Measurements from ENCODE around the gene ABCG1. TPM values are rescaled to one million over a fixed set of nuclear protein-coding genes. Genes with fewer than 3 reads are reported as not detected.
A peak's percentile ranks its signal among the peaks of the same experiment; 100 is the strongest.

Gene ABCG1
- total and polyA plus RNA-seq, 4 donors: 11.5 to 65.0 (median 35.0) TPM

- H3K27ac ChIP-seq (ENCODE audit: low read depth in 1 of 2, low read length in 1 of 2): peak overlapping the region in 1 of 2 donors; percentile 37
- no peaks in the 10 kb centered on the region for H3K27me3 ChIP-seq (ENCODE audit: control insufficient read depth in 3 of 3, insufficient read depth in 3 of 3, low read length in 2 of 3)
- H3K9ac ChIP-seq (ENCODE audit: insufficient read depth in 1 of 2, low read length in 2 of 2): no peak overlapping the region
- peaks cover 21 to 36% (median 25%) of the 10 kb centered on the region in 5 donors for H3K4me1 ChIP-seq (ENCODE audit: control insufficient read depth in 5 of 5, insufficient read depth in 5 of 5, low read length in 5 of 5)
- no peak overlapping the region for H3K4me3 ChIP-seq
- no peaks in the 10 kb centered on the region for H3K9me3 ChIP-seq (ENCODE audit: control insufficient read depth in 4 of 4, insufficient read depth in 3 of 4, low read length in 3 of 4)
- ATAC-seq (ENCODE audit: insufficient read depth, low FRiP score) (no peak), DNase-seq (no peak)
- H3K36me3 ChIP-seq (ENCODE audit: control insufficient read depth in 4 of 4, insufficient read depth in 4 of 4, low read length in 4 of 4): no peaks in the 10 kb centered on the region
- TF ChIP-seq CTCF (IDR thresholded peaks at IDR 0.05; ENCODE audit: control extremely low read depth, extremely low read depth): no peak
- WGBS, 2 donors: 56 to 65% methylated on average over 12 of the region's 12 CpGs
Measured at GRCh38 chr21:42238185-42238934, 19.4 kb downstream of the ABCG1 start.

- Histone ChIP-seq H3K27ac (ENCODE audit: low read depth in 1 of 2, low read length in 1 of 2) (no peak overlapping the region), H3K4me3 (no peak overlapping the region), H3K27me3 (ENCODE audit: control insufficient read depth in 3 of 3, insufficient read depth in 3 of 3, low read length in 2 of 3) (no peaks in the 10 kb centered on the region), H3K9me3 (ENCODE audit: control insufficient read depth in 4 of 4, insufficient read depth in 3 of 4, low read length in 3 of 4) (no peaks in the 10 kb centered on the region), H3K9ac (ENCODE audit: insufficient read depth in 1 of 2, low read length in 2 of 2) (no peak overlapping the region), H3K36me3 (ENCODE audit: control insufficient read depth in 4 of 4, insufficient read depth in 4 of 4, low read length in 4 of 4) (no peaks in the 10 kb centered on the region), H3K4me1 (ENCODE audit: control insufficient read depth in 5 of 5, insufficient read depth in 5 of 5, low read length in 5 of 5) (peaks cover 9 to 29% (median 18%) of the 10 kb centered on the region in 5 donors)
- WGBS, 2 donors: 96 to 97% methylated on average over 8 of the region's 8 CpGs
- no peak for TF ChIP-seq CTCF (IDR thresholded peaks at IDR 0.05; ENCODE audit: control extremely low read depth, extremely low read depth)
- DNase-seq: no peak
- no peak for ATAC-seq (ENCODE audit: insufficient read depth, low FRiP score)
Measured at GRCh38 chr21:42239556-42239955, 20.6 kb downstream of the ABCG1 start.

- H3K9me3 ChIP-seq (ENCODE audit: control insufficient read depth in 4 of 4, insufficient read depth in 3 of 4, low read length in 3 of 4): no peaks in the 10 kb centered on the region
- peaks cover 7 to 29% (median 17%) of the 10 kb centered on the region in 5 donors for H3K4me1 ChIP-seq (ENCODE audit: control insufficient read depth in 5 of 5, insufficient read depth in 5 of 5, low read length in 5 of 5)
- H3K27ac ChIP-seq (ENCODE audit: low read depth in 1 of 2, low read length in 1 of 2): no peak overlapping the region
- no peak overlapping the region for H3K9ac ChIP-seq (ENCODE audit: insufficient read depth in 1 of 2, low read length in 2 of 2)
- 74 to 91% methylated on average over 8 of the region's 8 CpGs for WGBS, 2 donors
- DNase-seq: no peak
- H3K27me3 ChIP-seq (ENCODE audit: control insufficient read depth in 3 of 3, insufficient read depth in 3 of 3, low read length in 2 of 3): no peaks in the 10 kb centered on the region
- no peak for TF ChIP-seq CTCF (IDR thresholded peaks at IDR 0.05; ENCODE audit: control extremely low read depth, extremely low read depth)
- ATAC-seq (ENCODE audit: insufficient read depth, low FRiP score): no peak
- no peaks in the 10 kb centered on the region for H3K36me3 ChIP-seq (ENCODE audit: control insufficient read depth in 4 of 4, insufficient read depth in 4 of 4, low read length in 4 of 4)
- no peak overlapping the region for H3K4me3 ChIP-seq
Measured at GRCh38 chr21:42239973-42240372, 21.0 kb downstream of the ABCG1 start.
